ENCODE measurements around the gene MIOS.

Gene MIOS

DNA sequence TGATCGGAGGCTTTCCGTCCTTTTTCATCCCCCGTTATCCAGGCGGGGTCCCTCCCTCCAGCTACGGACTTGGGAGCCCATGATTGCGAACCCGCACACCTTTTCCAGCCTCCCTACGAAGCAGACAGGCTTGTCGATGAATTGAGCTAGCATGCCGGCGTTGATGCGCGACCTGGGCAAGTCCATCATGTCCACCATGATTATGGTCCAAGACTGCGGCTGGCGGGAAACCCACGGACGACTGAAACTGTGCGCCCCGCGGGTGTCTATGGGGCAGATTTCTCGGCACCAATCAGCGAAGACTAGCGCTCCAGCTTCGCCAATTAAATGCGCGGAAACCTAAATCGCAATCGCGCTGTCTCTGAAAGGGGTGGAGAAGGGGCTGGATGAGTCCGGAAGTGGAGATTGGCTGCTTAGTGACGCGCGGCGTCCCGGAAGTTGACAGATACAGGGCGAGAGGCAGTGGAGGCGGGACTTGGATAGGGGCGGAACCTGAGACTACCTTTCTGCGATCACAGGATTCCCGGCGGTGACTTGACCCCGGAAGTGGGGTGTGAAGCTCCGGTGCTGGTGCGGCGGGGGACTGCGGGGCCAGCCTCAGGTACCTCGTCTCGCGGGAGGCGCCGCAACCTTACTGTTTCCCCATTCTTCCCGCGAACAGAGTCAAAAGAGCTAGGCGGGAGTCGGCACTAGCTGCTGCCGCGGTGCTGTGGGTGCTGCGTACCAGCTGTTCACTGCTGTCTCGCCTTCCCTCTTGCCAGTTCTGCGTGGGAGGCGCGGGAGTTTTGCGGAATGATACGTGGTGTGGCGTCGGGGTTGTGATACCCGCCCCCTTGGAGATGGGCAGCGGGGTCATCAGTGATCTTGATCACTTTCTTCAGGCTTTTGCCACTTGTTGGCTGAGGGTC is 73.8 kb downstream of the MIOS start, which contains the start of gene UMAD1:
Gene UMAD1, plus strand, starts transcription at position 532 of the 908 bp plus-strand sequence. CDS start 32,620 bp downstream, outside the sequence.
- in situ Hi-C loops (cut with HindIII; ENCODE audit: low sequenced_read_pairs): no loop called here

DNA sequence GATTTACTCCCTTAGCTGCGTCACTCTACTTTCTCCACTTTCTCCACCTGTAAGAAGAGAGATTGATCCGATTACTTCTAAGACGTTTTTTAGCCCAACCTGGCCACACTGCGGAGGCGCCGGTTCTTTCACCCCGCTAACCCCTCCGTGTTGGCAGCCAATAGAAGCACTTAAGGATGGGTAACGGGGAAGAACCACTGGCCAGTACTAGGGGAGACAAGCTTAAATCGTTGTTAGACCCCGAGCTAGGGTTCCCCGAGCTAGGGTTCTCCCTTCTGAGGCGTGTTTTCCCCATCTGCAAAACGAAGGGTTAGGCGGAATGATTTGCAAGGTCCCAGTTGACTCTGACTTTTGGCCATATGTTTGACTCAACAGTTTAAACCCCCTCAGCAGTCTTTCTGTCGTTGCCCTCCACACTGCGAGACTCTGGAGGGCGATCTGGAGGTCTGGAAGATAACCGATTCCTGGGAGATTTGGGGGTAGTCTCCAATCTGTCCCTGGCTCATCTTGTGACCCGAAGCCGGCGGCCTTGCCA is 74.5 kb downstream of the MIOS start:
- TF ChIP-seq, protein P1, sequence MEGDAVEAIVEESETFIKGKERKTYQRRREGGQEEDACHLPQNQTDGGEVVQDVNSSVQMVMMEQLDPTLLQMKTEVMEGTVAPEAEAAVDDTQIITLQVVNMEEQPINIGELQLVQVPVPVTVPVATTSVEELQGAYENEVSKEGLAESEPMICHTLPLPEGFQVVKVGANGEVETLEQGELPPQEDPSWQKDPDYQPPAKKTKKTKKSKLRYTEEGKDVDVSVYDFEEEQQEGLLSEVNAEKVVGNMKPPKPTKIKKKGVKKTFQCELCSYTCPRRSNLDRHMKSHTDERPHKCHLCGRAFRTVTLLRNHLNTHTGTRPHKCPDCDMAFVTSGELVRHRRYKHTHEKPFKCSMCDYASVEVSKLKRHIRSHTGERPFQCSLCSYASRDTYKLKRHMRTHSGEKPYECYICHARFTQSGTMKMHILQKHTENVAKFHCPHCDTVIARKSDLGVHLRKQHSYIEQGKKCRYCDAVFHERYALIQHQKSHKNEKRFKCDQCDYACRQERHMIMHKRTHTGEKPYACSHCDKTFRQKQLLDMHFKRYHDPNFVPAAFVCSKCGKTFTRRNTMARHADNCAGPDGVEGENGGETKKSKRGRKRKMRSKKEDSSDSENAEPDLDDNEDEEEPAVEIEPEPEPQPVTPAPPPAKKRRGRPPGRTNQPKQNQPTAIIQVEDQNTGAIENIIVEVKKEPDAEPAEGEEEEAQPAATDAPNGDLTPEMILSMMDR (IDR thresholded peaks at IDR 0.05; ENCODE audit: low read depth, low read length, missing control alignments): no peak
- DNase-seq (ENCODE audit: low read depth): no peak
- in situ Hi-C loops (cut with HindIII; ENCODE audit: low sequenced_read_pairs): no loop called here
- H3K4me3 ChIP-seq (ENCODE audit: low read depth, low read length): peak overlapping the region; percentile 97

More for the DNA sequence above, 73.8 kb downstream of the MIOS start, which contains the start of gene UMAD1:
- peak within 1 kb of the TSS; percentile 97 for H3K4me3 ChIP-seq (ENCODE audit: low read depth, low read length)
- peak; percentile 98 for DNase-seq (ENCODE audit: low read depth)
- TF ChIP-seq, protein P1 (IDR thresholded peaks at IDR 0.05; ENCODE audit: low read depth, low read length, missing control alignments): no peak

DNA sequence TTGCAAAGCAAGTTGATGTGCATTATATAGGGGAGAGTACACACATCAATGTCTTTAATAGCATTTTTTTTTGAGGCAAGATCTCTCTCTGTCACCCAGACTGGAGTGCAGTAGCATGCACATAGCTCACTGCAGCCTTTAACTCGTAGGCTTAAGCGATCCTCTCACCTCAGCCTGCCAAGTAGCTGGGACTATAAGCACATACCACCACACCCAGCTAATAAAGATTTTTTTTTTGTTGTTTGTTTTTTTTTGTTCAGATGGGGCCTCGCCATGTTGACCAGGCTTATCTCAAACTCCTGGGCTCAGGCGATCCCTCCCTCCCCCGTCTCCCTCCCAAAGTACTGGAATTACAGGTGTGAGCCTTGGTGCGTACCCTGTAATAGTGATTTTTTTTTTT is 75.4 kb downstream of the MIOS start:
- in situ Hi-C loops (cut with HindIII; ENCODE audit: low sequenced_read_pairs): no loop called here
- no peak for DNase-seq (ENCODE audit: low read depth)
- TF ChIP-seq, protein P1 (IDR thresholded peaks at IDR 0.05; ENCODE audit: low read depth, low read length, missing control alignments): no peak
- no peak overlapping the region for H3K4me3 ChIP-seq (ENCODE audit: low read depth, low read length)

DNA sequence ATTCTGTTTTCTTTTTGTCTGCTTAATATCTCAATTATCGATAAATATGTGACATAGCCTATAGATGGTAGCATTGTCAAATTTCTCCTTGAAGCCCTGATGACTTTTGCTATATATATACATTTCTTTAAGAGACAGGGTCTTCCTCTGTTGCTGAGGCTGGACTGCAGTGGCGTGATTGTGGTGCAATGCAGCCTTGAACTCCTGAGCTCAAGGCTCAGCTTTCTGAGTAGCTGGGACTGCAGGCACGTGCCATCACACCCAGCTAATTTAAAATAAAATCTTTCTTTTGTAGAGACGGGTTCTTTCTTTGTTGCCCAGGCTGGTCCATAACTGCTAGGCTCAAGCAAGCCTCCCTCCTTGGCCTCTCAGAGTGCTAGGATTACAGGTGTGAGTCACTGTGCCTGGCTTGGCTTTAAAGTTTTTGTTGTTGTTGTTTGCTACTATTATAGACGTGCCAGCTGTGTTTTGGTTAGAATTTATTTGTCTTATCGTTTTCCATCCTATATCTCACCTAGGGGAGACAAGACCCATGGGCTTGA is 80.9 kb downstream of the MIOS start:
- no peak for DNase-seq (ENCODE audit: low read depth)
- no peak overlapping the region for H3K4me3 ChIP-seq (ENCODE audit: low read depth, low read length)
- TF ChIP-seq, protein P1 (IDR thresholded peaks at IDR 0.05; ENCODE audit: low read depth, low read length, missing control alignments): no peak
- in situ Hi-C loops (cut with HindIII; ENCODE audit: low sequenced_read_pairs): no loop called here

DNA sequence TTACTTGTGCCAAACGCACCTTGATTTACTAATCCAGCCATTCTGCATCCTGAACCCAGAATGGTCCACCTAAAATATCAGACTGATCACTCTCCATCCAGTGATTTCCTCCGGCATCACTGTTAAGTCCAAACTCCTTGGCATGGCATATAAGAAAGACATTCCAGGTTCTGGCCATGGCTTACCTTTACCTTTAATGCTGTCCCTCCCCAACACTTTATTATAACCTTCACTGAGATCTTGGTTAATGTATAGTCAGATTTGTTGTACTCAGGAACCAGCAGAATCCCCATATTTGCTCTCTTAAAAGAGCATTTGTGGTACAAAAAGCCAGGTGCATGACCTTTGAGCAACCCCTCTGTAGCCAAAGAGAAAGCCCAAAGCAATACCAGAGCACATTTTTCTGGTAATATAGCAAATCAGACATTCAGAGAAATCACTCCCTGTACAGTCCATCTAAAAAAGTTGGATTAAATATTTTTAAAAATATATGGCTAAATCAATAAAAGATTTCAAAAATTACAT is 84.1 kb downstream of the MIOS start:
- DNase-seq (ENCODE audit: low read depth): no peak
- no peak overlapping the region for H3K4me3 ChIP-seq (ENCODE audit: low read depth, low read length)
- in situ Hi-C loops (cut with HindIII; ENCODE audit: low sequenced_read_pairs): no loop called here
- TF ChIP-seq, protein P1 (IDR thresholded peaks at IDR 0.05; ENCODE audit: low read depth, low read length, missing control alignments): no peak

DNA sequence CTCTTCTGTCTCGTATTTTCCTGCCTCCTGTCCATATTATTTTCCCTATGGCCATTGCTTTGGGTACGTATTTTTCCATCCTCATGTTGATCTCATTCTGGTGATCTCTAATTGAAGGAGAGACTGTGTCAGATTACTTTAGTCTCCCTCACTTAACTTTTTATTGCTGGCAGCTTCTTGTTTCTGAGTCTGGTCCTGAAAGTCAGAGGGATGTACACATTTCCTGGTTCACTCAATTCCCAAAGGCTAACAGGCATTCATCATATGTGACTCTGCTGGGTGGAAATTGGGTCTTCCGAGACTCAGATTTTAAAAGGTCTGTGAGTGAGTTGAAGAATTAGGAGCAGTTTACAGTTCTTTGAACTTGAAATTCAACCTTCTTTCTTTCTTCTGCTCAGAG is 84.8 kb downstream of the MIOS start:
- TF ChIP-seq, protein P1 (IDR thresholded peaks at IDR 0.05; ENCODE audit: low read depth, low read length, missing control alignments): no peak
- DNase-seq (ENCODE audit: low read depth): no peak
- in situ Hi-C loops (cut with HindIII; ENCODE audit: low sequenced_read_pairs): no loop called here
- no peak overlapping the region for H3K4me3 ChIP-seq (ENCODE audit: low read depth, low read length)
